Heart right ventricle (tissue), 16 donors: Measurements from ENCODE around the gene IL31RA. TPM values are rescaled to one million over a fixed set of nuclear protein-coding genes. Genes with fewer than 3 reads are reported as not detected.

Source experiments
- ATAC-seq, 8 donors: fragments of 200-7000 bp; cut with Tn5 transposase; one replicate each; pipeline ENCODE4 v1.9.1; 2020; ENCODE audit warnings: mild to moderate bottlenecking in 8 of 8, moderate library complexity in 8 of 8, moderate number of reproducible peaks in 1 of 8
- DNase-seq, 2 donors: peaks; one replicate each; pipeline ENCODE4 v3.0.0-alpha.2; 2020
- H3K27ac ChIP-seq, 10 donors: fragments of 200-600 bp; sonication (generic) in 2 of 10; one replicate each; pipeline versions ENCODE4 v1.5.0 to v1.8.0; 2020 to 2022; ENCODE audit warnings: mild to moderate bottlenecking in 3 of 10
- H3K27me3 ChIP-seq, 7 donors: fragments of 200-600 bp; one replicate each; pipeline ENCODE4 v1.8.0; 2021 to 2022; ENCODE audit warnings: mild to moderate bottlenecking in 2 of 7
- H3K36me3 ChIP-seq, 9 donors: fragments of 200-600 bp; sonication (generic) in 1 of 9; one replicate each; pipeline versions ENCODE4 v1.5.0 to v1.8.0; 2020 to 2022; ENCODE audit warnings: mild to moderate bottlenecking in 2 of 9
- H3K4me1 ChIP-seq, 9 donors: fragments of 200-600 bp; sonication (generic) in 1 of 9; one replicate each; pipeline versions ENCODE4 v1.5.0 to v1.8.0; 2020 to 2022; ENCODE audit warnings: mild to moderate bottlenecking in 4 of 9
- H3K4me3 ChIP-seq, 10 donors: fragments of 200-600 bp; sonication (generic) in 2 of 10; one replicate each; pipeline versions ENCODE4 v1.5.0 to v1.8.0; 2020 to 2022; ENCODE audit warnings: mild to moderate bottlenecking in 7 of 10, moderate library complexity in 2 of 10
- H3K9me3 ChIP-seq, 11 donors: fragments of 200-600 bp in 10 of 11; sonication (generic) in 2 of 11; one replicate each; pipeline versions ENCODE4 v1.5.0 to v1.8.0; 2013 to 2022; ENCODE audit warnings: mild to moderate bottlenecking in 2 of 11, control low read depth in 1 of 11, moderate library complexity in 1 of 11
- CTCF ChIP-seq, 9 donors: fragments of 200-600 bp; sonication (generic) in 2 of 9; IDR thresholded peaks; one replicate each; pipeline versions ENCODE4 v1.5.0 to v1.8.0; 2021 to 2022; ENCODE audit warnings: antibody characterized with exemption in 9 of 9, mild to moderate bottlenecking in 5 of 9, moderate library complexity in 1 of 9
- WGBS, 2 donors: extraction: QIAGEN DNeasy Blood & Tissue Kit; methylation state at CpG; one replicate each; pipeline ENCODE4 v1.1.7; 2013; ENCODE audit warnings: inconsistent platforms in 1 of 2; 5-methylcytosine and 5-hydroxymethylcytosine counted together
- intact Hi-C, 10 donors: fragments of 100-400 bp; cut with DNase I; formaldehyde crosslinking; loops; one replicate each; pipeline versions ENCODE4 v1.11.1 to v1.14.2; 2022
- polyA plus RNA-seq, 2 donors: library from polyadenylated mRNA; stranded (reverse); fragments of 200-250 nt; gene quantifications; one replicate each; pipeline ENCODE4 v1.2.3, GENCODE V29; 2013
- total RNA-seq, 10 donors: library from RNA; stranded (reverse); fragmentation: NEBNext Ultra II Directional in 3 of 10; extraction: Animal tissue kit (Norgen Biotek cat#: 25700) in 3 of 10; gene quantifications; one replicate each; pipeline versions ENCODE4 v1.2.1 to v1.2.4, GENCODE V29; 2021 to 2023
- donor health status: Arrhythmogenic right ventricular cardiomyopathy.
- donor health status: ischemic (EF 13 %, LVEDD 7.1; RV severe dilation, severe dysfunction).
- donor health status: healthy with polysubstance abuse.
- donor health status: DM: no; HTN: yes; CAD: no.
- donor health status: DM: no; HTN: no; CAD: no.
- donor health status: ischemic (EF 25% LVEDD 6.9; RV normal size, moderate dysfunction).
- donor health status: ischemic (EF 25% LVEDD 5.7; RV mildly dilated, moderate dysfunction).
- donor health status: healthy.
- donor health status: DM: yes; HTN: yes; CAD: no.
- donor health status: Ischemic cardiomyopathy.
- donor health status: ischemic (EF 35%, LVEDD 5.7; RV mildly dilated, moderate dysfunction).
- donor health status: nonischemic (EF 11% LVEDD 7.7; RV severe dilation, severe dysfunction).
- donor health status: DM: yes; HTN: yes; CAD: no.
- donor health status: PGD.
- donor health status: ischemic (EF 29% LVEDD 5.4; RV normal size, mild dysfunction).
- donor health status: nonischemic (EF 23%, LVEDD 6.1; RV moderate dilation, normal function).

Gene IL31RA
- total and polyA plus RNA-seq, 12 donors: 0.06 to 1.6 (median 0.76) TPM; not detected in 3

- Histone ChIP-seq H3K4me3 (no peak overlapping the region), H3K4me1 (no peaks in the 10 kb centered on the region), H3K27me3 (no peaks in the 10 kb centered on the region), H3K27ac (no peak overlapping the region), H3K36me3 (peaks cover 0 to 35% (median 5%) of the 10 kb centered on the region in 9 donors), H3K9me3 (no peaks in the 10 kb centered on the region)
- intact Hi-C loops: loop anchor here in 6 of 10 donors (2.0 to 10.0 kb wide), 6 partner anchors 267 to 911 kb away; no protein-coding TSS in a partner anchor
- ATAC-seq (peak in 1 of 8 donors; percentile 18), DNase-seq (no peak)
- WGBS, 2 donors: 90 to 92% methylated on average over 14 of the region's 14 CpGs
- TF ChIP-seq CTCF (IDR thresholded peaks at IDR 0.05): no peak
These were observed 82.4 kb downstream of the IL31RA start for GRCh38 chr5:55933377-55934114.

- no peak overlapping the region for H3K4me3 ChIP-seq
- ATAC-seq: no peak
- 90 to 91% methylated on average over 9 of the region's 9 CpGs for WGBS, 2 donors
- intact Hi-C loops: loop anchor here in 6 of 10 donors (2.0 to 10.0 kb wide), 6 partner anchors 267 to 911 kb away; no protein-coding TSS in a partner anchor
- H3K27ac ChIP-seq: no peak overlapping the region
- TF ChIP-seq CTCF (IDR thresholded peaks at IDR 0.05): no peak
- H3K4me1 ChIP-seq: no peaks in the 10 kb centered on the region
- H3K9me3 ChIP-seq: no peaks in the 10 kb centered on the region
- H3K27me3 ChIP-seq: no peaks in the 10 kb centered on the region
- no peak for DNase-seq
- peaks cover 0 to 42% (median 10%) of the 10 kb centered on the region in 9 donors for H3K36me3 ChIP-seq
These were observed 83.0 kb downstream of the IL31RA start for GRCh38 chr5:55934115-55934613.

GRCh38 chr5:55934720-55935119 is 83.6 kb downstream of the IL31RA start:
- no peak for TF ChIP-seq CTCF (IDR thresholded peaks at IDR 0.05)
- ATAC-seq: no peak
- 83 to 85% methylated on average over 2 of the region's 2 CpGs for WGBS, 2 donors

GRCh38 chr5:55935371-55935770 is 84.2 kb downstream of the IL31RA start:
- Histone ChIP-seq H3K4me3 (no peak overlapping the region), H3K4me1 (no peaks in the 10 kb centered on the region), H3K36me3 (peaks cover 0 to 54% (median 17%) of the 10 kb centered on the region in 9 donors), H3K9me3 (no peaks in the 10 kb centered on the region), H3K27me3 (no peaks in the 10 kb centered on the region), H3K27ac (peak overlapping the region in 1 of 10 donors; percentile 17)
- no peak for TF ChIP-seq CTCF (IDR thresholded peaks at IDR 0.05)
- ATAC-seq (no peak), DNase-seq (no peak)
- intact Hi-C loops: loop anchor here in 7 of 10 donors (1.0 to 10.0 kb wide), 8 partner anchors 265 to 909 kb away; no protein-coding TSS in a partner anchor
- WGBS, 2 donors: 90 to 92% methylated on average over 6 of the region's 6 CpGs

More at GRCh38 chr5:55934720-55935119, 83.6 kb downstream of the IL31RA start:
- no peak for DNase-seq
- Histone ChIP-seq H3K4me1 (no peaks in the 10 kb centered on the region), H3K4me3 (no peak overlapping the region), H3K36me3 (peaks cover 0 to 47% (median 11%) of the 10 kb centered on the region in 9 donors), H3K27ac (peak overlapping the region in 1 of 10 donors; percentile 17), H3K9me3 (no peaks in the 10 kb centered on the region), H3K27me3 (no peaks in the 10 kb centered on the region)
- intact Hi-C loops: loop anchor here in 8 of 10 donors (1.0 to 10.0 kb wide), 8 partner anchors 266 to 910 kb away; no protein-coding TSS in a partner anchor
